Uterus (tissue), 4 donors: Measurements from ENCODE around the gene RGS9BP. TPM values are rescaled to one million over a fixed set of nuclear protein-coding genes. Genes with fewer than 3 reads are reported as not detected.
A peak's percentile ranks its signal among the peaks of the same experiment; 100 is the strongest.

ENCODE experiments used
- DNase-seq, 2 donors: peaks; one replicate each; pipeline ENCODE4 v3.0.0-alpha.2; 2019 to 2020
- H3K27ac ChIP-seq, 2 donors: fragments of 200-600 bp; sonication (generic); 1 replicate in 1 of 2; 2 replicates in 1 of 2; pipeline ENCODE4 v1.5.1; 2016 to 2018
- H3K27me3 ChIP-seq, 2 donors: fragments of 200-600 bp; sonication (generic); one replicate each; pipeline ENCODE4 v1.5.1; 2018 to 2019; ENCODE audit warnings: control low read depth in 1 of 2
- H3K36me3 ChIP-seq, 2 donors: fragments of 200-600 bp; sonication (generic); one replicate each; pipeline ENCODE4 v1.5.1; 2019; ENCODE audit warnings: control low read depth in 1 of 2
- H3K4me1 ChIP-seq, 2 donors: fragments of 200-600 bp; sonication (generic); one replicate each; pipeline ENCODE4 v1.5.1; 2018 to 2019; ENCODE audit warnings: control low read depth in 1 of 2
- H3K4me3 ChIP-seq, 2 donors: fragments of 200-600 bp; sonication (generic); 1 replicate in 1 of 2; 2 replicates in 1 of 2; pipeline ENCODE4 v1.5.1; 2018 to 2019; ENCODE audit warnings: mild to moderate bottlenecking in 1 of 2
- H3K9me3 ChIP-seq, 2 donors: fragments of 200-600 bp; sonication (generic); one replicate each; pipeline ENCODE4 v1.5.1; 2019; ENCODE audit warnings: control low read depth in 1 of 2
- CTCF ChIP-seq, 4 experiments: fragments of 200-600 bp in 2 of 4; fragments of 450-650 bp in 2 of 4; sonication (generic) in 2 of 4; IDR thresholded peaks; one replicate each; pipeline ENCODE4 v1.5.1; 2016 to 2019; ENCODE audit warnings: antibody characterized with exemption in 4 of 4, mild to moderate bottlenecking in 2 of 4, moderate library complexity in 1 of 4
- POLR2A ChIP-seq, 2 donors: fragments of 450-650 bp; IDR thresholded peaks; one replicate each; pipeline ENCODE4 v1.6.1; 2016; ENCODE audit warnings: antibody characterized with exemption in 2 of 2, mild to moderate bottlenecking in 1 of 2, moderate library complexity in 1 of 2
- intact Hi-C: fragments of 100-400 bp; cut with DNase I; formaldehyde crosslinking; loops from one replicate; pipeline ENCODE4 v1.15.1; 2023; ENCODE audit warnings: low total_unique reads
- total RNA-seq, 4 donors: library from RNA; depleted of rRNA in 3 of 4; stranded (reverse); fragments of >200 nt in 3 of 4; gene quantifications; one replicate each; pipeline versions ENCODE4 v1.1.0 to v1.2.4, GENCODE V29; 2014 to 2023
- donor health status: DM: yes; HTN: yes; CAD: no.

Gene RGS9BP
- total RNA-seq, 4 donors from 2014 or later: 0.29 to 0.62 TPM; not detected in 2

- TF ChIP-seq CTCF (IDR thresholded peaks at IDR 0.05) (peak in 1 of 4 experiments; percentile 0), POLR2A (IDR thresholded peaks at IDR 0.05) (no peak)
- peak within 1 kb of the TSS; percentile 74 to 77 for H3K27ac ChIP-seq
- H3K36me3 ChIP-seq: no peaks in the 10 kb centered on the region
- intact Hi-C loops: no loop called here
- no peaks in the 10 kb centered on the region for H3K9me3 ChIP-seq
- H3K27me3 ChIP-seq: peaks cover 0 to 13% of the 10 kb centered on the region in 2 donors
- H3K4me1 ChIP-seq: peaks cover 0 to 3% of the 10 kb centered on the region in 2 donors
- peak; percentile 97 to 98 for DNase-seq
- peak within 1 kb of the TSS; percentile 69 to 87 for H3K4me3 ChIP-seq
Observed at GRCh38 chr19:32674931-32675719, 523 bp upstream of the RGS9BP start, which contains the start of gene ANKRD27. Gene ANKRD27, minus strand, starts transcription at chr19:32675180. Its CDS starts 16,165 bp downstream, at chr19:32659015.

GRCh38 chr19:32676186-32676894 is 692 bp downstream of the RGS9BP start:
- no peak for TF ChIP-seq POLR2A (IDR thresholded peaks at IDR 0.05)
- TF ChIP-seq CTCF (IDR thresholded peaks at IDR 0.05): no peak
- Histone ChIP-seq H3K4me1 (peaks cover 0 to 3% of the 10 kb centered on the region in 2 donors), H3K36me3 (no peaks in the 10 kb centered on the region), H3K27ac (no peak overlapping the region), H3K4me3 (peak overlapping the region; percentile 69 to 87), H3K9me3 (no peaks in the 10 kb centered on the region), H3K27me3 (peaks cover 0 to 13% of the 10 kb centered on the region in 2 donors)
- intact Hi-C loops: no loop called here
- DNase-seq: peak in 1 of 2 donors; percentile 23

GRCh38 chr19:32676895-32677359 is 1.3 kb downstream of the RGS9BP start:
- Histone ChIP-seq H3K27ac (no peak overlapping the region), H3K27me3 (peaks cover 0 to 13% of the 10 kb centered on the region in 2 donors), H3K4me3 (no peak overlapping the region), H3K36me3 (no peaks in the 10 kb centered on the region), H3K9me3 (no peaks in the 10 kb centered on the region), H3K4me1 (peaks cover 0 to 3% of the 10 kb centered on the region in 2 donors)
- no peak for DNase-seq
- intact Hi-C loops: no loop called here
- no peak for TF ChIP-seq CTCF (IDR thresholded peaks at IDR 0.05)
- TF ChIP-seq POLR2A (IDR thresholded peaks at IDR 0.05): no peak

- intact Hi-C loops: no loop called here
- TF ChIP-seq CTCF (IDR thresholded peaks at IDR 0.05) (no peak), POLR2A (IDR thresholded peaks at IDR 0.05) (no peak)
- no peak overlapping the region for H3K4me3 ChIP-seq
- no peak overlapping the region for H3K27ac ChIP-seq
- H3K4me1 ChIP-seq: peaks cover 0 to 3% of the 10 kb centered on the region in 2 donors
- no peaks in the 10 kb centered on the region for H3K9me3 ChIP-seq
- no peaks in the 10 kb centered on the region for H3K36me3 ChIP-seq
- peaks cover 0 to 13% of the 10 kb centered on the region in 2 donors for H3K27me3 ChIP-seq
- DNase-seq: no peak
Observed at GRCh38 chr19:32677657-32678056, 2.0 kb downstream of the RGS9BP start.

- Histone ChIP-seq H3K9me3 (no peaks in the 10 kb centered on the region), H3K27ac (no peak overlapping the region), H3K4me3 (no peak overlapping the region), H3K36me3 (no peaks in the 10 kb centered on the region), H3K27me3 (peaks cover 0 to 10% of the 10 kb centered on the region in 2 donors), H3K4me1 (no peaks in the 10 kb centered on the region)
- TF ChIP-seq CTCF (IDR thresholded peaks at IDR 0.05): no peak
- no peak for TF ChIP-seq POLR2A (IDR thresholded peaks at IDR 0.05)
- no peak for DNase-seq
- intact Hi-C loops: no loop called here
Observed at GRCh38 chr19:32680986-32681385, 5.3 kb downstream of the RGS9BP start.
